ENCODE data around the gene TMEM8B. TPM values are rescaled to one million over a fixed set of nuclear protein-coding genes. Genes with fewer than 3 reads are reported as not detected.
"Not testable (repeated sequence)": the region's sequence is repeated elsewhere in the genome, so short reads cannot be mapped to it uniquely, and the experiment has no call there.

Gene TMEM8B
- total and polyA plus RNA-seq, 2 donors: 4.8 to 23.8 TPM

DNA sequence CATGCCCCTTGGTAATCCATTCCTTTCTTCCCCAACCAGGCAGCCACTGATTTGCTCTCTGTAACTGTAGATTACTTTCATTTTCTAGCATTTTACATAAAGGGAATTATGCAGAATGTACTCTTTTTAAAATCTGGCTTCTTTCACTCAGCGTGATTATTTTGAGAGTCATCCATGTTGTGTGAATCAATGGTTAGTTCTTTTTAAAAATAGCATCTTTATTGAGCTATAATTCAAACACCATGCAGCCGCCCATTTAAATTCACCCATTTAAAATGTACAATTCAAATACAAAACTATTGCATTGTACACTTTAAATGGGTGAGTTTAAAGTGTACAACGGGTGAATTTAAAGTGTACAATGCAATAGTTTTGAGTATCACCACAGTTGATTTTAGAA is 43.5 kb downstream of the TMEM8B start:
- 59% methylated on average over 3 of the region's 3 CpGs for WGBS
- no peaks in the 10 kb centered on the region for H3K36me3 ChIP-seq (ENCODE audit: insufficient read depth)
- no peak overlapping the region for H3K27ac ChIP-seq (ENCODE audit: low read depth)
- no peaks in the 10 kb centered on the region for H3K4me1 ChIP-seq (ENCODE audit: insufficient read depth)
- H3K4me3 ChIP-seq (ENCODE audit: low read depth, low read length): no peak overlapping the region
- DNase-seq (ENCODE audit: extremely low spot score): no peak

- DNase-seq (ENCODE audit: extremely low spot score): peak; percentile 41
Measured at GRCh38 chr9:35882263-35882848, 53.3 kb downstream of the TMEM8B start.

DNA sequence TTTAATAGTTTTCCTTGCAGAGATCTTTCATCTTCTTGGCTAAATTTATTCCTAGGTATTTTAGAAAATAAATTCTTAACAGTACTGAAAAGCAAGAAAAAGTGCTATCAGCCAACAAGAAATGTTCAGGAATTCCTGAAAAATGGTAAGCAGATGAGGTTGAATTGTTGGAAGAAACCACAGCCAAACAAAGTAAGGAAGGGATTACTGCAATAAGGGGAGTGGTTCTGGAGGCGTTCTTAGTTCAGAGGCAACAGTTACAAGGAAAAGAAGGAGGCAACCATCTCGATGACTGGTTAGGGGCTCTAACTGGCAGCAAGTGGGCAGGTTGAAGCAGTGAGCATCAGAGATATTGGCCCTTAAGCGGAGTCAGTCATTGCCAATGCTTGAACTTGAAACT is 54.0 kb downstream of the TMEM8B start:
- DNase-seq (ENCODE audit: extremely low spot score): no peak
- H3K27ac ChIP-seq (ENCODE audit: low read depth): no peak overlapping the region
- H3K4me1 ChIP-seq (ENCODE audit: insufficient read depth): no peaks in the 10 kb centered on the region
- no peaks in the 10 kb centered on the region for H3K36me3 ChIP-seq (ENCODE audit: insufficient read depth)
- 51% methylated on average over 3 of the region's 3 CpGs for WGBS
- H3K4me3 ChIP-seq (ENCODE audit: low read depth, low read length): no peak overlapping the region

More at GRCh38 chr9:35882263-35882848, 53.3 kb downstream of the TMEM8B start:
- WGBS: under 1% methylated on average over 4 of the region's 4 CpGs
- Histone ChIP-seq H3K27ac (ENCODE audit: low read depth) (peak overlapping the region; percentile 5), H3K36me3 (ENCODE audit: insufficient read depth) (no peaks in the 10 kb centered on the region), H3K4me1 (ENCODE audit: insufficient read depth) (no peaks in the 10 kb centered on the region), H3K4me3 (ENCODE audit: low read depth, low read length) (no peak overlapping the region)

GRCh38 chr9:35884908-35885307 is 55.9 kb downstream of the TMEM8B start:
- not testable (repeated sequence) for H3K4me3 ChIP-seq (ENCODE audit: low read depth, low read length); H3K4me1 ChIP-seq (ENCODE audit: insufficient read depth); H3K27ac ChIP-seq (ENCODE audit: low read depth); H3K36me3 ChIP-seq (ENCODE audit: insufficient read depth); DNase-seq (ENCODE audit: extremely low spot score)
- 82% methylated on average over 3 of the region's 3 CpGs for WGBS

DNA sequence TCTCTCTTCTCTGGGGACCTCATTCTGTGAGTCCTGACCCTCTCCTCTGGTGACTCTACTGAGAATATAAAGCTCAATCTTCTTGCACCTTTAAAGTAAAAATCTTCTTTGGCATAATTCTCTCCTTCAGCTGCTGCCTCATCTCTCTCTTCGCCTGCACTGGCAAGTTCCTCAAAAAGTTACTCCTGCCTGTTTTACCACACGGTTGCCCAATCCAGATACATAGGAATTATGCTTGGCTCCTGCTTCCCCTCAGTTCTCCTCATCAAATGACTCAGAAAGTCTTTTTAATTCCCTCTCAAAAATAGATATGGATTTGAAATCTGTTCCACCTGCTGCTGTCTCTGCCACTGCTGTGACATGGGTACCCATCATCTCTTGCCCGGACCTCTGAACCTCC is 62.6 kb downstream of the TMEM8B start:
- 78% methylated on average over 3 of the region's 3 CpGs for WGBS

DNA sequence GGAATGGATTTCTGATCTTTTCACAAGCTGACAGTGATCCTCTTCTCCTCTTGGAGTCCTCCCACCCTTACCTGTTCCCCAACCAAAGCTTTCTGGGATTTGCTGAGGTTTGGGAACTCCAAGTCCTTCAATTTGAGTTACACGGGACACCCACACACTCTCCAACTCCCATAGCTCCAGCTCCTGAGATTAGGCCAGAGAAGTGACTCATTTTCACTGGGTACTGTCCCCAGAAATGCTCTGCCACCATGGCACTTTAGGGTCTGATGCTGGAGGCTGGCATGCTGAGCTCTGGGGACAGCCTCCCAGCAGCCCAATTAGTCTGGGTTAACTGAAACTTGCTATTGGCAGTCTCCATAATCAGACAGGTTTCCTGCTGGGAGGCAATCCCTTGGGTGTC is 63.0 kb downstream of the TMEM8B start:
- H3K4me3 ChIP-seq (ENCODE audit: low read depth, low read length): no peak overlapping the region

More for the DNA sequence above, 62.6 kb downstream of the TMEM8B start:
- Histone ChIP-seq H3K4me1 (ENCODE audit: insufficient read depth) (no peaks in the 10 kb centered on the region), H3K4me3 (ENCODE audit: low read depth, low read length) (no peak overlapping the region), H3K27ac (ENCODE audit: low read depth) (no peak overlapping the region), H3K36me3 (ENCODE audit: insufficient read depth) (no peaks in the 10 kb centered on the region)
- DNase-seq (ENCODE audit: extremely low spot score): no peak

DNA sequence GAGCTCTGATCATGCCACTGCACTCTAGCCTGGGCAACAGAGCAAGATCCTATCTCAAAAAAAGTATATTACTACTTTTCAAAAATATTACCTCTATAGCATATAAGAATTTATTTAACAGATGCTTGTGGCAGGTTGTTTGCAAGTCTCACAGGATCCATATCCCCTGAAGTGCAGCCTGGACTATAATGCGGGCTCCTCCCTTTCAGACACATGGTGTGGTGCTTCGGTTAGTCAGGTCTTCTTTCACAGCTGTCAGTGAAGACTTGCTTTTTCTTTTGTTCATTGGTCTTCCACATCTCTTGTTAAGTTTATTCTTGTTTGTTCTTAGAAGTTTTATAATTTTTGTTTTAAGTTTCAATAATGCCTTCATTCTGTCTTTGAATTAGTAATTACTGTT is 67.5 kb downstream of the TMEM8B start:
- H3K4me3 ChIP-seq (ENCODE audit: low read depth, low read length): no peak overlapping the region
- WGBS: 88% methylated on average over 2 of the region's 2 CpGs
- no peak overlapping the region for H3K27ac ChIP-seq (ENCODE audit: low read depth)
- no peak for DNase-seq (ENCODE audit: extremely low spot score)
- H3K4me1 ChIP-seq (ENCODE audit: insufficient read depth): no peaks in the 10 kb centered on the region
- H3K36me3 ChIP-seq (ENCODE audit: insufficient read depth): no peaks in the 10 kb centered on the region

More for the DNA sequence above, 63.0 kb downstream of the TMEM8B start:
- H3K27ac ChIP-seq (ENCODE audit: low read depth): no peak overlapping the region
- H3K4me1 ChIP-seq (ENCODE audit: insufficient read depth): no peaks in the 10 kb centered on the region
- DNase-seq (ENCODE audit: extremely low spot score): no peak
- no peaks in the 10 kb centered on the region for H3K36me3 ChIP-seq (ENCODE audit: insufficient read depth)
- 82% methylated on average over 1 of the region's 1 CpG for WGBS

DNA sequence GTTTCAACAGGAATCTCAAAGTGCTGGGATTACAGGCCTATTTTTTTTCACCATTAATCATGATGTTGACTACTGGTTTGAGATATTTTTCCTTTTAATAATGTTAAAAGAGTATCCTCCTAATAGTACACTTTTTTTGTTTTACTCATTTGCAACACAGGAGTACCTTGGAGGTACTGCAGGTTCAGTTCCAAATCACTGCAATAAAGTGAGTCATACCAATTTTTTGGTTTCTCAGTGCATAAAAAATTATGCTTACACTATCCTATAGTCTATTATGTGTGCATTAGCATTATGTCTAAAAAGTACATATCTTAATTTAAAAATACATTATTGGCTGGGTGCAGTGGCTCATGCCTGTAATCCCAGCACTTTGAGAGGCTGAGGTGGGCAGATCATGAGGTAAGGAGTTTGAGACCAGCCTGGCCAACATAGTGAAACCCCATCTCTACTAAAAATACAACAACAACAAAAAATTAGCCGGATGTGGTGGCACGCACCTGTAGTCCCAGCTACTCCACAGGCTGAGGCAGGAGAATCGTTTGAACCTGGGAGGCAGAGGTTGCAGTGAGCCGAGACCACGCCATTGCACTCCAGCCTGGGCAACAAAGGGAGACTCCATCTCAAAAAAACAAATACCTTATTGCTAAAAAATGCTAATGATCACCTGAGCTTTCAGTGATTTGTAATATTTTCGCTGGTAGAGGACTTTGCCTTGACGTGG is 68.5 kb downstream of the TMEM8B start:
- H3K4me1 ChIP-seq (ENCODE audit: insufficient read depth); H3K4me3 ChIP-seq (ENCODE audit: low read depth, low read length); DNase-seq (ENCODE audit: extremely low spot score); H3K36me3 ChIP-seq (ENCODE audit: insufficient read depth); H3K27ac ChIP-seq (ENCODE audit: low read depth): not testable (repeated sequence)
- 84% methylated on average over 7 of the region's 7 CpGs for WGBS

DNA sequence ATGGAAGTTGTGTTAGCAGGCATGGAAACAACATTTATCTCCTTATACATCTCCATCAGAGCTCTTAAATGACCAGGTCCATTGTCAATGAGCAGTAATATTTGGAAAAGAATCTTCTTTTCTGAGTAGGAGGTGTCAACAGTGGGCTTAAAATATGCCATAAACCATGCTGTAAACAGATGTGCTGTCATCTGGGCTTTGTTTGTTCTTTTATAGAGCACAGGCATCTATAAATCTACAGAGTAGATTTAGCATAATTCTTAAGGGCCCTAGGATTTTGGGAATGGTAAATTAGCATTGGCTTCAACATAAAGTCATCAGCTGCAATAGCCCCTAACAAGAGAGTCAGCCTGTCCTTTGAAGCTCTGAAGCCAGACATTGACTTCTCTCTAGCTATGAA is 69.3 kb downstream of the TMEM8B start:
- no peak for DNase-seq (ENCODE audit: extremely low spot score)
- Histone ChIP-seq H3K27ac (ENCODE audit: low read depth) (no peak overlapping the region), H3K4me3 (ENCODE audit: low read depth, low read length) (no peak overlapping the region), H3K36me3 (ENCODE audit: insufficient read depth) (no peaks in the 10 kb centered on the region), H3K4me1 (ENCODE audit: insufficient read depth) (no peaks in the 10 kb centered on the region)

GRCh38 chr9:35899021-35899420 is 70.0 kb downstream of the TMEM8B start:
- no peaks in the 10 kb centered on the region for H3K4me1 ChIP-seq (ENCODE audit: insufficient read depth)
- no peaks in the 10 kb centered on the region for H3K36me3 ChIP-seq (ENCODE audit: insufficient read depth)
- H3K4me3 ChIP-seq (ENCODE audit: low read depth, low read length): no peak overlapping the region
- WGBS: 92% methylated on average over 2 of the region's 2 CpGs
- no peak overlapping the region for H3K27ac ChIP-seq (ENCODE audit: low read depth)
- no peak for DNase-seq (ENCODE audit: extremely low spot score)

GRCh38 chr9:35903049-35903448 is 74.0 kb downstream of the TMEM8B start:
- no peaks in the 10 kb centered on the region for H3K36me3 ChIP-seq (ENCODE audit: insufficient read depth)
- peak; percentile 52 for DNase-seq (ENCODE audit: extremely low spot score)
- H3K4me3 ChIP-seq (ENCODE audit: low read depth, low read length): no peak overlapping the region
- H3K4me1 ChIP-seq (ENCODE audit: insufficient read depth): no peaks in the 10 kb centered on the region
- H3K27ac ChIP-seq (ENCODE audit: low read depth): no peak overlapping the region
- 34% methylated on average over 3 of the region's 3 CpGs for WGBS

DNA sequence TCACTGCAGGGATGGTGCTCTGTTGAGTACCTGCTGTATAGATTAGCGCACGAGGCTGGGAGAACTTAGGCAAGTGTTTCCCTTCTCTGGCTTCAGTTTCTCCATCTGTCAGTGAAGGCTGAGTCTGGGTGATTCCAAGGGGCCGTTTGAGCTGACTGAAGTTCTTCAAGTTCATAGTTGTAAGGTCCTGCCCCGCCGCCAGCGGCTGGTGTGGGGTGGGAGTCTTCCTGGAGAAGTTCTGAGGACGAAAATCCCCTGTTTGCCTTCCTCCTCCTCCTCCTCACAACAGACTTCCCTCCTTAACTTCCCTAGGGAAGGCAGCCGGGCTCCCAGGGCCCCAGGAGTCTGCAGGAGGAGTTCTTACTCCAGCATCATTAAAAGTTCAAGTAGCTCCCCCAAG is 75.3 kb downstream of the TMEM8B start:
- Histone ChIP-seq H3K36me3 (ENCODE audit: insufficient read depth) (no peaks in the 10 kb centered on the region), H3K4me3 (ENCODE audit: low read depth, low read length) (no peak overlapping the region), H3K4me1 (ENCODE audit: insufficient read depth) (peaks cover 3% of the 10 kb centered on the region), H3K27ac (ENCODE audit: low read depth) (no peak overlapping the region)
- no peak for DNase-seq (ENCODE audit: extremely low spot score)
- WGBS: 79% methylated on average over 8 of the region's 8 CpGs

GRCh38 chr9:35905051-35905781 is 76.2 kb downstream of the TMEM8B start:
- H3K4me1 ChIP-seq (ENCODE audit: insufficient read depth): peaks cover 3% of the 10 kb centered on the region
- DNase-seq (ENCODE audit: extremely low spot score): no peak
- H3K4me3 ChIP-seq (ENCODE audit: low read depth, low read length): no peak overlapping the region
- peak overlapping the region; percentile 85 for H3K27ac ChIP-seq (ENCODE audit: low read depth)
- 63% methylated on average over 8 of the region's 8 CpGs for WGBS
- H3K36me3 ChIP-seq (ENCODE audit: insufficient read depth): no peaks in the 10 kb centered on the region
